SK-N-SH (cell line): ENCODE data around the gene STRBP. TPM values are rescaled to one million over a fixed set of nuclear protein-coding genes. Genes with fewer than 3 reads are reported as not detected.

Experiments
- CTCF ChIA-PET: fragments of 300-600, 350-600 bp; formaldehyde crosslinking; extraction: SDS; loops from one replicate; lab custom pipeline; 2021; lab: Yijun Ruan, JAX
- POLR2A ChIA-PET: fragments of 350-600 bp; sonication (Branson Sonifier 250); formaldehyde crosslinking; extraction: SDS; loops from one replicate; lab custom pipeline; 2020; ENCODE audit warnings: antibody characterized with exemption, inconsistent platforms; lab: Yijun Ruan, JAX
- DNase-seq: peaks from one replicate; pipeline ENCODE4 v3.0.0; 2012
- H2AFZ ChIP-seq: fragments of 200-600 bp; sonication (generic); 2 replicates; pipeline ENCODE4 v1.8.1; 2016; ENCODE audit warnings: antibody characterized with exemption, mild to moderate bottlenecking, low read depth
- H3F3A ChIP-seq: fragments of 200-600 bp; sonication (generic); replicated peaks from 2 replicates; pipeline ENCODE3; 2016; ENCODE audit warnings: antibody characterized with exemption, mild to moderate bottlenecking; ENCODE audit not compliant: insufficient read depth
- H3K27ac ChIP-seq, 2 experiments: fragments of 200-500 bp in 1 of 2; fragments of 200-600 bp in 1 of 2; sonication (Bioruptor generic) in 1 of 2; sonication (generic), shearing (Covaris generic) in 1 of 2; 2 replicates each; pipeline versions ENCODE4 v1.5.1 to v1.6.1; 2014 to 2016; ENCODE audit warnings: low read depth in 2 of 2, inconsistent platforms in 1 of 2, low read length in 1 of 2, mild to moderate bottlenecking in 1 of 2, mixed read lengths in 1 of 2
- H3K27me3 ChIP-seq: fragments of 200-600 bp; sonication (generic), shearing (Covaris generic); 2 replicates; pipeline ENCODE4 v1.6.1; 2016; ENCODE audit warnings: mixed run types; ENCODE audit not compliant: insufficient read depth
- H3K36me3 ChIP-seq, 2 experiments: fragments of 200-500 bp in 1 of 2; fragments of 200-600 bp in 1 of 2; sonication (Bioruptor generic) in 1 of 2; sonication (generic) in 1 of 2; replicated peaks in 1 of 2; 2 replicates each; pipeline versions ENCODE3 to v1.5.1; 2014 to 2016; ENCODE audit warnings: low read length in 1 of 2, mild to moderate bottlenecking in 1 of 2; ENCODE audit not compliant: insufficient read depth in 2 of 2, control insufficient read depth in 1 of 2
- H3K4me1 ChIP-seq, 2 experiments: fragments of 200-500 bp in 1 of 2; fragments of 200-600 bp in 1 of 2; sonication (Bioruptor generic) in 1 of 2; sonication (generic), shearing (Covaris generic) in 1 of 2; 2 replicates each; pipeline versions ENCODE4 v1.5.1 to v1.6.1; 2014 to 2016; ENCODE audit warnings: low read depth in 1 of 2, low read length in 1 of 2, mixed run types in 1 of 2; ENCODE audit not compliant: insufficient read depth in 2 of 2, control insufficient read depth in 1 of 2
- H3K4me2 ChIP-seq: fragments of 200-600 bp; sonication (generic), shearing (Covaris generic); 2 replicates; pipeline ENCODE4 v1.6.1; 2017; ENCODE audit warnings: mixed run types
- H3K4me3 ChIP-seq, 2 experiments: fragments of 200-500 bp in 1 of 2; fragments of 200-600 bp in 1 of 2; sonication (Bioruptor generic) in 1 of 2; sonication (generic), shearing (Covaris generic) in 1 of 2; 2 replicates each; pipeline versions ENCODE4 v1.5.1 to v1.8.1; 2014 to 2016; ENCODE audit warnings: low read depth in 2 of 2, inconsistent platforms in 1 of 2, low read length in 1 of 2, mild to moderate bottlenecking in 1 of 2, mixed read lengths in 1 of 2, moderate library complexity in 1 of 2
- H3K79me2 ChIP-seq: fragments of 200-600 bp; sonication (generic); 2 replicates; pipeline ENCODE4 v1.8.1; 2017; ENCODE audit warnings: mild to moderate bottlenecking; ENCODE audit not compliant: insufficient read depth
- H3K9ac ChIP-seq: fragments of 200-600 bp; sonication (generic); 2 replicates; pipeline ENCODE4 v1.6.1; 2017; ENCODE audit warnings: mixed run types
- H3K9me2 ChIP-seq: fragments of 200-600 bp; sonication (generic); 2 replicates; pipeline ENCODE4 v1.6.1; 2017; ENCODE audit warnings: mixed run types
- H3K9me3 ChIP-seq: fragments of 200-600 bp; sonication (generic); 2 replicates; pipeline ENCODE4 v1.6.1; 2017; ENCODE audit warnings: mixed run types, mild to moderate bottlenecking, moderate library complexity
- H4K20me1 ChIP-seq: fragments of 200-600 bp; sonication (generic); 2 replicates; pipeline ENCODE4 v1.6.1; 2017; ENCODE audit warnings: mild to moderate bottlenecking, mixed run types; ENCODE audit not compliant: insufficient read depth
- CHD2 ChIP-seq: fragments of 150-350 bp; IDR thresholded peaks from 2 replicates; pipeline ENCODE4 v1.6.1; 2018; ENCODE audit warnings: low read length; ENCODE audit not compliant: partially characterized antibody
- ELF1 ChIP-seq: IDR thresholded peaks from 2 replicates; pipeline ENCODE4 v1.4.0; 2012
- EP300 ChIP-seq, 2 experiments: IDR thresholded peaks; 2 replicates each; pipeline versions ENCODE4 v1.4.0 to v1.6.1; 2012; ENCODE audit warnings: borderline replicate concordance in 1 of 2, low read depth in 1 of 2, low read length in 1 of 2
- FOXM1 ChIP-seq: IDR thresholded peaks from 2 replicates; pipeline ENCODE4 v1.4.0; 2012; ENCODE audit warnings: low read depth, mild to moderate bottlenecking
- GATA2 ChIP-seq: sonication (generic); formaldehyde crosslinking; IDR thresholded peaks from 2 replicates; pipeline ENCODE4 v1.5.0; 2020; ENCODE audit warnings: mild to moderate bottlenecking, missing genetic modification reagents
- MEF2A ChIP-seq: IDR thresholded peaks from 2 replicates; pipeline ENCODE4 v1.4.0; 2012; ENCODE audit warnings: low read depth, borderline replicate concordance
- MXI1 ChIP-seq: IDR thresholded peaks from 2 replicates; pipeline ENCODE4 v1.6.1; 2012; ENCODE audit warnings: mild to moderate bottlenecking, low read depth, low read length, improper control_type of control experiment
- PBX3 ChIP-seq: IDR thresholded peaks from 2 replicates; pipeline ENCODE4; 2012
- RCOR1 ChIP-seq: fragments of 150-350 bp; IDR thresholded peaks from 2 replicates; pipeline ENCODE4 v1.6.1; 2017; ENCODE audit warnings: antibody characterized with exemption, low read length
- RXRA ChIP-seq: IDR thresholded peaks from 2 replicates; pipeline ENCODE4 v1.4.0; 2012; ENCODE audit warnings: low read depth, mild to moderate bottlenecking, borderline replicate concordance
- SMC3 ChIP-seq: IDR thresholded peaks from 2 replicates; pipeline ENCODE4 v1.6.1; 2012; ENCODE audit warnings: low read depth, low read length, improper control_type of control experiment
- TCF12 ChIP-seq: IDR thresholded peaks from 2 replicates; pipeline ENCODE4 v1.4.0; 2012
- TEAD4 ChIP-seq: IDR thresholded peaks from 2 replicates; pipeline ENCODE4 v1.4.0; 2012; ENCODE audit warnings: mild to moderate bottlenecking, borderline replicate concordance; ENCODE audit not compliant: insufficient read depth
- WGBS: methylation state at CpG from one replicate; pipeline ENCODE4 v1.1.6; 2017; ENCODE audit warnings: low lambda C conversion rate; 5-methylcytosine and 5-hydroxymethylcytosine counted together
- polyA plus RNA-seq, 3 experiments: library from polyadenylated mRNA; depleted of rRNA; stranded (reverse); fragments of >200 nt; gene quantifications; 2 replicates each; pipeline ENCODE4 v1.2.3, GENCODE V29; 2012
- TF ChIP-seq, protein P1 (sequence below): fragments of 200-600 bp; sonication (generic); IDR thresholded peaks from 2 replicates; pipeline ENCODE4 v1.6.1; 2017; ENCODE audit warnings: antibody characterized with exemption, mild to moderate bottlenecking, moderate library complexity
- TF ChIP-seq, protein P2 (sequence below): IDR thresholded peaks from 2 replicates; pipeline ENCODE4 v1.4.0; 2012; ENCODE audit warnings: low read depth, borderline replicate concordance
- TF ChIP-seq, protein P3 (sequence below): IDR thresholded peaks from 2 replicates; pipeline ENCODE4 v1.4.0; 2012; ENCODE audit warnings: low read depth, borderline replicate concordance

STRBP gene
- polyA plus RNA-seq, 1 of the 3 experiments (the other 2 are of a cell fraction): 5.9 TPM

GRCh38 chr9:123138163-123138562, 130.2 kb downstream of the STRBP start:
- CTCF ChIA-PET: interaction anchor here (1.4 kb wide), 1 partner anchor 9 kb away, joined by 4 read pairs; no protein-coding TSS in a partner anchor
- Histone ChIP-seq H3K4me3 (no peak overlapping the region), H3K4me2 (no peak overlapping the region), H3F3A (no peaks in the 10 kb centered on the region), H2AFZ (no peak overlapping the region), H3K36me3 (peaks cover 0 to 11% of the 10 kb centered on the region in 2 experiments), H3K4me1 (no peaks in the 10 kb centered on the region), H3K9me3 (no peaks in the 10 kb centered on the region), H3K9me2 (no peaks in the 10 kb centered on the region), H3K27ac (no peak overlapping the region)
- TF ChIP-seq PBX3: no peak
- TF ChIP-seq GATA2 (CRISPR knock-in tag): no peak
- no peak for TF ChIP-seq ELF1
- no peak for TF ChIP-seq RXRA
- no peak for TF ChIP-seq TEAD4
- TF ChIP-seq SMC3: no peak
- no peak for TF ChIP-seq TCF12
- no peak for TF ChIP-seq RCOR1
- TF ChIP-seq MXI1: no peak
- TF ChIP-seq, protein P1, sequence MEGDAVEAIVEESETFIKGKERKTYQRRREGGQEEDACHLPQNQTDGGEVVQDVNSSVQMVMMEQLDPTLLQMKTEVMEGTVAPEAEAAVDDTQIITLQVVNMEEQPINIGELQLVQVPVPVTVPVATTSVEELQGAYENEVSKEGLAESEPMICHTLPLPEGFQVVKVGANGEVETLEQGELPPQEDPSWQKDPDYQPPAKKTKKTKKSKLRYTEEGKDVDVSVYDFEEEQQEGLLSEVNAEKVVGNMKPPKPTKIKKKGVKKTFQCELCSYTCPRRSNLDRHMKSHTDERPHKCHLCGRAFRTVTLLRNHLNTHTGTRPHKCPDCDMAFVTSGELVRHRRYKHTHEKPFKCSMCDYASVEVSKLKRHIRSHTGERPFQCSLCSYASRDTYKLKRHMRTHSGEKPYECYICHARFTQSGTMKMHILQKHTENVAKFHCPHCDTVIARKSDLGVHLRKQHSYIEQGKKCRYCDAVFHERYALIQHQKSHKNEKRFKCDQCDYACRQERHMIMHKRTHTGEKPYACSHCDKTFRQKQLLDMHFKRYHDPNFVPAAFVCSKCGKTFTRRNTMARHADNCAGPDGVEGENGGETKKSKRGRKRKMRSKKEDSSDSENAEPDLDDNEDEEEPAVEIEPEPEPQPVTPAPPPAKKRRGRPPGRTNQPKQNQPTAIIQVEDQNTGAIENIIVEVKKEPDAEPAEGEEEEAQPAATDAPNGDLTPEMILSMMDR: no peak
- TF ChIP-seq, all 33 proteins: peak for 0
- no peaks in the 10 kb centered on the region for H4K20me1 ChIP-seq
- no peak for DNase-seq
- 91% methylated on average over 2 of the region's 2 CpGs for WGBS
- H3K79me2 ChIP-seq: no peaks in the 10 kb centered on the region
- no peak overlapping the region for H3K9ac ChIP-seq
- POLR2A ChIA-PET: no interaction called here
- H3K27me3 ChIP-seq: no peaks in the 10 kb centered on the region

- CTCF ChIA-PET: interaction anchor here (1.6 kb wide), 1 partner anchor 219 kb away, joined by 7 read pairs; no protein-coding TSS in a partner anchor
Measured at GRCh38 chr9:123135430-123135829, 133.0 kb downstream of the STRBP start.

More at GRCh38 chr9:123135430-123135829, 133.0 kb downstream of the STRBP start:
- H3K79me2 ChIP-seq: no peaks in the 10 kb centered on the region
- POLR2A ChIA-PET: no interaction called here
- peaks cover 0 to 11% of the 10 kb centered on the region in 2 experiments for H3K36me3 ChIP-seq
- H3K27me3 ChIP-seq: no peaks in the 10 kb centered on the region
- no peak overlapping the region for H2AFZ ChIP-seq
- WGBS: 90% methylated on average over 5 of the region's 5 CpGs
- H3K9me3 ChIP-seq: no peaks in the 10 kb centered on the region
- TF ChIP-seq, protein P2, sequence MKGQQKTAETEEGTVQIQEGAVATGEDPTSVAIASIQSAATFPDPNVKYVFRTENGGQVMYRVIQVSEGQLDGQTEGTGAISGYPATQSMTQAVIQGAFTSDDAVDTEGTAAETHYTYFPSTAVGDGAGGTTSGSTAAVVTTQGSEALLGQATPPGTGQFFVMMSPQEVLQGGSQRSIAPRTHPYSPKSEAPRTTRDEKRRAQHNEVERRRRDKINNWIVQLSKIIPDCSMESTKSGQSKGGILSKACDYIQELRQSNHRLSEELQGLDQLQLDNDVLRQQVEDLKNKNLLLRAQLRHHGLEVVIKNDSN: no peak
- TF ChIP-seq MEF2A (no peak), FOXM1 (no peak), EP300 (IDR thresholded peaks at IDR 0.05; ENCODE audit: borderline replicate concordance in 1 of 2, low read depth in 1 of 2, low read length in 1 of 2) (no peak), CHD2 (no peak), MXI1 (no peak)
- TF ChIP-seq, protein P3, sequence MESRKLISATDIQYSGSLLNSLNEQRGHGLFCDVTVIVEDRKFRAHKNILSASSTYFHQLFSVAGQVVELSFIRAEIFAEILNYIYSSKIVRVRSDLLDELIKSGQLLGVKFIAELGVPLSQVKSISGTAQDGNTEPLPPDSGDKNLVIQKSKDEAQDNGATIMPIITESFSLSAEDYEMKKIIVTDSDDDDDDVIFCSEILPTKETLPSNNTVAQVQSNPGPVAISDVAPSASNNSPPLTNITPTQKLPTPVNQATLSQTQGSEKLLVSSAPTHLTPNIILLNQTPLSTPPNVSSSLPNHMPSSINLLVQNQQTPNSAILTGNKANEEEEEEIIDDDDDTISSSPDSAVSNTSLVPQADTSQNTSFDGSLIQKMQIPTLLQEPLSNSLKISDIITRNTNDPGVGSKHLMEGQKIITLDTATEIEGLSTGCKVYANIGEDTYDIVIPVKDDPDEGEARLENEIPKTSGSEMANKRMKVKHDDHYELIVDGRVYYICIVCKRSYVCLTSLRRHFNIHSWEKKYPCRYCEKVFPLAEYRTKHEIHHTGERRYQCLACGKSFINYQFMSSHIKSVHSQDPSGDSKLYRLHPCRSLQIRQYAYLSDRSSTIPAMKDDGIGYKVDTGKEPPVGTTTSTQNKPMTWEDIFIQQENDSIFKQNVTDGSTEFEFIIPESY: no peak
- no peak overlapping the region for H3K27ac ChIP-seq
- no peaks in the 10 kb centered on the region for H4K20me1 ChIP-seq
- H3F3A ChIP-seq: no peaks in the 10 kb centered on the region
- H3K4me3 ChIP-seq: no peak overlapping the region
- no peaks in the 10 kb centered on the region for H3K9me2 ChIP-seq
- H3K4me1 ChIP-seq: no peaks in the 10 kb centered on the region
- H3K4me2 ChIP-seq: no peak overlapping the region
- no peak overlapping the region for H3K9ac ChIP-seq
- DNase-seq: no peak
